Lower leg skin (tissue), 3 donors: ENCODE results near the gene DAB1.

Source experiments
- CTCF ChIP-seq, 3 donors: fragments of 450-650 bp; IDR thresholded peaks; one replicate each; pipeline ENCODE4 v1.5.1; 2016; ENCODE audit warnings: antibody characterized with exemption in 3 of 3, mild to moderate bottlenecking in 3 of 3, moderate library complexity in 2 of 3
- POLR2A ChIP-seq, 2 donors: fragments of 450-650 bp; IDR thresholded peaks; one replicate each; pipeline ENCODE4 v1.6.1; 2016 to 2017; ENCODE audit warnings: antibody characterized with exemption in 2 of 2, mild to moderate bottlenecking in 1 of 2, moderate library complexity in 1 of 2

- no peak for TF ChIP-seq CTCF (IDR thresholded peaks at IDR 0.05)
- no peak for TF ChIP-seq POLR2A (IDR thresholded peaks at IDR 0.05)
Observed at GRCh38 chr1:57384284-57384683, 39.6 kb downstream of the DAB1 start.
